ENCODE data around the gene COPG1. TPM values are rescaled to one million over a fixed set of nuclear protein-coding genes. Genes with fewer than 3 reads are reported as not detected.

Gene COPG1
- total and polyA plus RNA-seq, 4 donors, result 49.8 to 177 (median 87.0) TPM

DNA sequence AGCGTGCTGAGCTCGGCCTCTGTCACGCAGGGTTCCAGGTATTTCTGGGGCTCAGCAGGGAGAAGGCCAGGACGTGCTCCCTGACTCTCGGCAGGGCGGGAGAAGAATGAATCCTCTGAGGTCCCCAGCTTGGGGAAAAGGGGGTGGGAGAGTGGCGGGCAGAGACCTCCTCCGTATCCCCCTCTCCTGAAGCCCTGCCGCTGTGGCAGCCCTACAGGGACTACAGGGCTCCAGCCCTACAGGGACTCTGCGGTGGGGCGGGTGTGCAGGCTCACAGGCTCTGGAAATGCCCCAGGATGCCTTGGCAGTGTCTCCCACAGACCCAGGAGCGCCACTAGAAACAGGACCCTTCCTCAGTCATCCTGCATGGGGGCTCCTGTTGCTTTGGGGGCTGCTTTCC is 75.4 kb downstream of the COPG1 start:
- WGBS, result 96% methylated on average over 12 of the region's 12 CpGs
- Histone ChIP-seq H3K9me3 (ENCODE audit: control insufficient read depth in 4 of 4, low read length in 3 of 4) (no peaks in the 10 kb centered on the region), H3K4me3 (ENCODE audit: low read depth in 1 of 3, low read length in 3 of 3) (no peak overlapping the region), H3K36me3 (ENCODE audit: control insufficient read depth in 4 of 4, insufficient read depth in 3 of 4, low read depth in 1 of 4, low read length in 3 of 4) (no peaks in the 10 kb centered on the region), H3K27me3 (ENCODE audit: control insufficient read depth in 4 of 4, insufficient read depth in 4 of 4, low read length in 3 of 4) (no peaks in the 10 kb centered on the region), H3K27ac (ENCODE audit: low read depth in 1 of 2, low read length in 2 of 2) (no peak overlapping the region), H3K4me1 (ENCODE audit: control insufficient read depth in 4 of 4, insufficient read depth in 4 of 4, low read length in 3 of 4) (no peaks in the 10 kb centered on the region), H3K9ac (ENCODE audit: low read depth in 1 of 2, low read length in 2 of 2) (no peak overlapping the region)
- TF ChIP-seq FOXA1 (IDR thresholded peaks at IDR 0.05), result no peak
- TF ChIP-seq NR2F2 (IDR thresholded peaks at IDR 0.05), result no peak
- TF ChIP-seq, protein P1, sequence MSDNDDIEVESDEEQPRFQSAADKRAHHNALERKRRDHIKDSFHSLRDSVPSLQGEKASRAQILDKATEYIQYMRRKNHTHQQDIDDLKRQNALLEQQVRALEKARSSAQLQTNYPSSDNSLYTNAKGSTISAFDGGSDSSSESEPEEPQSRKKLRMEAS (IDR thresholded peaks at IDR 0.05), result no peak
- TF ChIP-seq TAF1 (conservative IDR thresholded peaks at IDR 0.05), result no peak
- TF ChIP-seq, protein P2, sequence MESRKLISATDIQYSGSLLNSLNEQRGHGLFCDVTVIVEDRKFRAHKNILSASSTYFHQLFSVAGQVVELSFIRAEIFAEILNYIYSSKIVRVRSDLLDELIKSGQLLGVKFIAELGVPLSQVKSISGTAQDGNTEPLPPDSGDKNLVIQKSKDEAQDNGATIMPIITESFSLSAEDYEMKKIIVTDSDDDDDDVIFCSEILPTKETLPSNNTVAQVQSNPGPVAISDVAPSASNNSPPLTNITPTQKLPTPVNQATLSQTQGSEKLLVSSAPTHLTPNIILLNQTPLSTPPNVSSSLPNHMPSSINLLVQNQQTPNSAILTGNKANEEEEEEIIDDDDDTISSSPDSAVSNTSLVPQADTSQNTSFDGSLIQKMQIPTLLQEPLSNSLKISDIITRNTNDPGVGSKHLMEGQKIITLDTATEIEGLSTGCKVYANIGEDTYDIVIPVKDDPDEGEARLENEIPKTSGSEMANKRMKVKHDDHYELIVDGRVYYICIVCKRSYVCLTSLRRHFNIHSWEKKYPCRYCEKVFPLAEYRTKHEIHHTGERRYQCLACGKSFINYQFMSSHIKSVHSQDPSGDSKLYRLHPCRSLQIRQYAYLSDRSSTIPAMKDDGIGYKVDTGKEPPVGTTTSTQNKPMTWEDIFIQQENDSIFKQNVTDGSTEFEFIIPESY (IDR thresholded peaks at IDR 0.05), result no peak
- TF ChIP-seq RXRA (IDR thresholded peaks at IDR 0.05), result no peak
- no peak for TF ChIP-seq FOXA2 (IDR thresholded peaks at IDR 0.05)
- no peak for DNase-seq (ENCODE audit: low spot score)

DNA sequence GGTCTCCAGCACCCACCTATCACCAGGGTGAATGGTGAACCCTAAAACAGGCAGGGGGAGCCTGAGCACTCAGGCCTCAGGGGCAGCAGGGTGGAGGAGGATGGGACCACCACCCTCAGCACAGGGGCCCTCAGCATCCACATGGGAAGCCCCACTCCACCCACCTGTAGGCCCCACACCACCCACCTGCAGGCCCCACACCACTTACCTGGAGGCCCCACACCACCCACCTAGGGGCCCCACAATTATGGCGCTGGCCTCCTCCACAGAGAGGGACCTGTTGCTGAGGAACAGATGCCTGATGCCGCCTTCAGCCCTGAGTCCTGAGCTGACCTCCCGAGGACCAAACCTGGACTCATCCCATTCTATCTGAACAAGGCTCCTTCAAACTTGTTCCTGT is 76.0 kb downstream of the COPG1 start:
- Histone ChIP-seq H3K27me3 (ENCODE audit: control insufficient read depth in 4 of 4, insufficient read depth in 4 of 4, low read length in 3 of 4) (no peaks in the 10 kb centered on the region), H3K4me1 (ENCODE audit: control insufficient read depth in 4 of 4, insufficient read depth in 4 of 4, low read length in 3 of 4) (no peaks in the 10 kb centered on the region), H3K9me3 (ENCODE audit: control insufficient read depth in 4 of 4, low read length in 3 of 4) (no peaks in the 10 kb centered on the region), H3K9ac (ENCODE audit: low read depth in 1 of 2, low read length in 2 of 2) (no peak overlapping the region), H3K36me3 (ENCODE audit: control insufficient read depth in 4 of 4, insufficient read depth in 3 of 4, low read depth in 1 of 4, low read length in 3 of 4) (no peaks in the 10 kb centered on the region), H3K27ac (ENCODE audit: low read depth in 1 of 2, low read length in 2 of 2) (no peak overlapping the region), H3K4me3 (ENCODE audit: low read depth in 1 of 3, low read length in 3 of 3) (no peak overlapping the region)
- TF ChIP-seq, protein P3, sequence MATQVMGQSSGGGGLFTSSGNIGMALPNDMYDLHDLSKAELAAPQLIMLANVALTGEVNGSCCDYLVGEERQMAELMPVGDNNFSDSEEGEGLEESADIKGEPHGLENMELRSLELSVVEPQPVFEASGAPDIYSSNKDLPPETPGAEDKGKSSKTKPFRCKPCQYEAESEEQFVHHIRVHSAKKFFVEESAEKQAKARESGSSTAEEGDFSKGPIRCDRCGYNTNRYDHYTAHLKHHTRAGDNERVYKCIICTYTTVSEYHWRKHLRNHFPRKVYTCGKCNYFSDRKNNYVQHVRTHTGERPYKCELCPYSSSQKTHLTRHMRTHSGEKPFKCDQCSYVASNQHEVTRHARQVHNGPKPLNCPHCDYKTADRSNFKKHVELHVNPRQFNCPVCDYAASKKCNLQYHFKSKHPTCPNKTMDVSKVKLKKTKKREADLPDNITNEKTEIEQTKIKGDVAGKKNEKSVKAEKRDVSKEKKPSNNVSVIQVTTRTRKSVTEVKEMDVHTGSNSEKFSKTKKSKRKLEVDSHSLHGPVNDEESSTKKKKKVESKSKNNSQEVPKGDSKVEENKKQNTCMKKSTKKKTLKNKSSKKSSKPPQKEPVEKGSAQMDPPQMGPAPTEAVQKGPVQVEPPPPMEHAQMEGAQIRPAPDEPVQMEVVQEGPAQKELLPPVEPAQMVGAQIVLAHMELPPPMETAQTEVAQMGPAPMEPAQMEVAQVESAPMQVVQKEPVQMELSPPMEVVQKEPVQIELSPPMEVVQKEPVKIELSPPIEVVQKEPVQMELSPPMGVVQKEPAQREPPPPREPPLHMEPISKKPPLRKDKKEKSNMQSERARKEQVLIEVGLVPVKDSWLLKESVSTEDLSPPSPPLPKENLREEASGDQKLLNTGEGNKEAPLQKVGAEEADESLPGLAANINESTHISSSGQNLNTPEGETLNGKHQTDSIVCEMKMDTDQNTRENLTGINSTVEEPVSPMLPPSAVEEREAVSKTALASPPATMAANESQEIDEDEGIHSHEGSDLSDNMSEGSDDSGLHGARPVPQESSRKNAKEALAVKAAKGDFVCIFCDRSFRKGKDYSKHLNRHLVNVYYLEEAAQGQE (IDR thresholded peaks at IDR 0.05), result no peak
- TF ChIP-seq, protein P4, sequence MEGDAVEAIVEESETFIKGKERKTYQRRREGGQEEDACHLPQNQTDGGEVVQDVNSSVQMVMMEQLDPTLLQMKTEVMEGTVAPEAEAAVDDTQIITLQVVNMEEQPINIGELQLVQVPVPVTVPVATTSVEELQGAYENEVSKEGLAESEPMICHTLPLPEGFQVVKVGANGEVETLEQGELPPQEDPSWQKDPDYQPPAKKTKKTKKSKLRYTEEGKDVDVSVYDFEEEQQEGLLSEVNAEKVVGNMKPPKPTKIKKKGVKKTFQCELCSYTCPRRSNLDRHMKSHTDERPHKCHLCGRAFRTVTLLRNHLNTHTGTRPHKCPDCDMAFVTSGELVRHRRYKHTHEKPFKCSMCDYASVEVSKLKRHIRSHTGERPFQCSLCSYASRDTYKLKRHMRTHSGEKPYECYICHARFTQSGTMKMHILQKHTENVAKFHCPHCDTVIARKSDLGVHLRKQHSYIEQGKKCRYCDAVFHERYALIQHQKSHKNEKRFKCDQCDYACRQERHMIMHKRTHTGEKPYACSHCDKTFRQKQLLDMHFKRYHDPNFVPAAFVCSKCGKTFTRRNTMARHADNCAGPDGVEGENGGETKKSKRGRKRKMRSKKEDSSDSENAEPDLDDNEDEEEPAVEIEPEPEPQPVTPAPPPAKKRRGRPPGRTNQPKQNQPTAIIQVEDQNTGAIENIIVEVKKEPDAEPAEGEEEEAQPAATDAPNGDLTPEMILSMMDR (IDR thresholded peaks at IDR 0.05; ENCODE audit: low read depth, low read length, missing input control), result no peak
- TF ChIP-seq EGR1 (IDR thresholded peaks at IDR 0.05; ENCODE audit: low read depth in 2 of 2) (no peak), RAD21 (IDR thresholded peaks at IDR 0.05) (no peak), JUND (IDR thresholded peaks at IDR 0.05) (no peak), FOXA1 (IDR thresholded peaks at IDR 0.05) (no peak), TAF1 (conservative IDR thresholded peaks at IDR 0.05) (no peak), HNF4G (IDR thresholded peaks at IDR 0.05) (no peak), NR2F2 (IDR thresholded peaks at IDR 0.05) (no peak), FOXA2 (IDR thresholded peaks at IDR 0.05) (no peak), SP1 (IDR thresholded peaks at IDR 0.05) (no peak), RXRA (IDR thresholded peaks at IDR 0.05) (no peak), YY1 (IDR thresholded peaks at IDR 0.05) (no peak)
- TF ChIP-seq, protein P5, sequence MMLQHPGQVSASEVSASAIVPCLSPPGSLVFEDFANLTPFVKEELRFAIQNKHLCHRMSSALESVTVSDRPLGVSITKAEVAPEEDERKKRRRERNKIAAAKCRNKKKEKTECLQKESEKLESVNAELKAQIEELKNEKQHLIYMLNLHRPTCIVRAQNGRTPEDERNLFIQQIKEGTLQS (IDR thresholded peaks at IDR 0.05), result no peak
- TF ChIP-seq, protein P1 (IDR thresholded peaks at IDR 0.05), result no peak
- DNase-seq (ENCODE audit: low spot score), result no peak
- WGBS, result 83% methylated on average over 3 of the region's 3 CpGs
